H1 (cell line): ENCODE data around the gene COX7A2. TPM values are rescaled to one million over a fixed set of nuclear protein-coding genes. Genes with fewer than 3 reads are reported as not detected.

ENCODE experiments used
- CTCF ChIA-PET: fragments of 300-600 bp; sonication (Branson Sonifier 250); formaldehyde crosslinking; loops from one replicate; lab custom pipeline; 2021; ENCODE audit not compliant: partially characterized antibody; lab: Charles Lee
- POLR2A ChIA-PET: fragments of 300-600 bp; sonication (Branson Sonifier 250); formaldehyde crosslinking; loops from one replicate; lab custom pipeline; 2021; ENCODE audit warnings: inconsistent platforms; ENCODE audit not compliant: partially characterized antibody; lab: Charles Lee
- DNase-seq, 2 experiments: peaks; one replicate each; pipeline versions ENCODE4 v3.0.0 to v3.0.0-alpha.2; 2010 to 2022; ENCODE audit warnings: low spot score in 2 of 2, low read depth in 1 of 2, mixed read lengths in 1 of 2
- FAIRE-seq: peaks from 2 replicates; lab custom pipeline; 2011; peaks lifted over from hg19 to GRCh38; lab: Jason Lieb, UNC
- H2AFZ ChIP-seq: 2 replicates; pipeline ENCODE4 v1.8.1; 2012; ENCODE audit warnings: low read length, inconsistent platforms
- H2AK5ac ChIP-seq: 2 replicates; pipeline ENCODE4 v1.6.1; 2013; ENCODE audit warnings: low read depth, low read length
- H2BK120ac ChIP-seq: replicated peaks from 2 replicates; pipeline ENCODE3; 2013; ENCODE audit warnings: low read depth, low read length, inconsistent platforms
- H2BK12ac ChIP-seq: 2 replicates; pipeline ENCODE4 v1.6.1; 2013; ENCODE audit warnings: low read depth, low read length
- H2BK15ac ChIP-seq: 2 replicates; pipeline ENCODE4 v1.6.1; 2013; ENCODE audit warnings: low read length
- H2BK20ac ChIP-seq: 2 replicates; pipeline ENCODE4 v1.6.1; 2013; ENCODE audit warnings: low read length
- H2BK5ac ChIP-seq: 2 replicates; pipeline ENCODE4 v1.6.1; 2013; ENCODE audit warnings: low read depth, low read length
- H3K14ac ChIP-seq: 2 replicates; pipeline ENCODE4 v1.6.1; 2013; ENCODE audit warnings: inconsistent platforms; ENCODE audit not compliant: insufficient read length
- H3K18ac ChIP-seq: 2 replicates; pipeline ENCODE4 v1.6.1; 2013; ENCODE audit warnings: low read length; ENCODE audit errors: extremely low read depth
- H3K23ac ChIP-seq: 2 replicates; pipeline ENCODE4 v1.6.1; 2013; ENCODE audit warnings: inconsistent platforms; ENCODE audit not compliant: insufficient read length
- H3K23me2 ChIP-seq: 2 replicates; pipeline ENCODE4 v1.6.1; 2013; ENCODE audit warnings: low read depth, low read length
- H3K27ac ChIP-seq: 2 replicates; pipeline ENCODE4 v1.6.1; 2011; ENCODE audit warnings: low read depth, low read length, inconsistent platforms
- H3K27me3 ChIP-seq, 4 experiments: replicated peaks in 1 of 4; 1 replicate in 1 of 4; 2 replicates in 3 of 4; pipeline versions ENCODE4 v1.6.1 to v1.8.1; 2011 to 2013; ENCODE audit warnings: low read length in 3 of 4, mild to moderate bottlenecking in 3 of 4, inconsistent platforms in 2 of 4, mixed read lengths in 2 of 4, moderate library complexity in 1 of 4; ENCODE audit not compliant: control insufficient read depth in 3 of 4, insufficient read depth in 3 of 4; ENCODE audit errors: extremely low read depth in 1 of 4
- H3K36me3 ChIP-seq, 4 experiments: 2 replicates each; pipeline versions ENCODE4 v1.6.1 to v1.8.1; 2011 to 2013; ENCODE audit warnings: mild to moderate bottlenecking in 4 of 4, low read length in 3 of 4, moderate library complexity in 2 of 4, control low read depth in 1 of 4, inconsistent platforms in 1 of 4; ENCODE audit not compliant: insufficient read depth in 4 of 4, control insufficient read depth in 2 of 4
- H3K4ac ChIP-seq: replicated peaks from 2 replicates; pipeline ENCODE3; 2013; ENCODE audit warnings: low read length, low read depth, mixed read lengths, inconsistent platforms; ENCODE audit not compliant: insufficient read length
- H3K4me1 ChIP-seq, 4 experiments: replicated peaks in 1 of 4; 1 replicate in 1 of 4; 2 replicates in 3 of 4; pipeline versions ENCODE4 v1.6.1 to v1.8.1; 2011 to 2013; ENCODE audit warnings: low read length in 3 of 4, inconsistent platforms in 2 of 4, mixed read lengths in 1 of 4; ENCODE audit not compliant: insufficient read depth in 4 of 4, control insufficient read depth in 3 of 4
- H3K4me2 ChIP-seq, 2 experiments: 2 replicates each; pipeline versions ENCODE4 v1.6.1 to v1.8.1; 2011 to 2013; ENCODE audit warnings: low read depth in 2 of 2, low read length in 2 of 2, control low read depth in 1 of 2, inconsistent platforms in 1 of 2, mild to moderate bottlenecking in 1 of 2; ENCODE audit not compliant: insufficient read depth in 1 of 2
- H3K4me3 ChIP-seq, 4 experiments: fragments of 200-600, 300-600 bp in 1 of 4; sonication (generic), shearing (Covaris generic), sonication (Bioruptor Twin) in 1 of 4; 2 replicates each; pipeline versions ENCODE4 v1.5.1 to v1.8.1; 2011 to 2016; ENCODE audit warnings: low read length in 4 of 4, low read depth in 3 of 4, control low read depth in 2 of 4, inconsistent platforms in 2 of 4, mild to moderate bottlenecking in 2 of 4, mixed read lengths in 1 of 4, moderate library complexity in 1 of 4; ENCODE audit not compliant: insufficient read depth in 2 of 4; ENCODE audit errors: extremely low read depth in 1 of 4
- H3K56ac ChIP-seq: replicated peaks from 2 replicates; pipeline ENCODE3; 2013; ENCODE audit warnings: low read depth, mild to moderate bottlenecking, mixed read lengths, low read length, inconsistent platforms; ENCODE audit not compliant: insufficient read length
- H3K79me1 ChIP-seq: 2 replicates; pipeline ENCODE4 v1.6.1; 2013; ENCODE audit warnings: low read depth, low read length, control low read depth
- H3K79me2 ChIP-seq, 2 experiments: 2 replicates each; pipeline versions ENCODE4 v1.6.1 to v1.8.1; 2012 to 2013; ENCODE audit warnings: low read length in 2 of 2, mild to moderate bottlenecking in 2 of 2, inconsistent platforms in 1 of 2; ENCODE audit not compliant: insufficient read depth in 2 of 2, control insufficient read depth in 1 of 2
- H3K9ac ChIP-seq, 4 experiments: replicated peaks in 1 of 4; 1 replicate in 1 of 4; 2 replicates in 3 of 4; pipeline versions ENCODE4 v1.6.1 to v1.8.1; 2011 to 2013; ENCODE audit warnings: low read depth in 3 of 4, low read length in 3 of 4, control low read depth in 2 of 4, mild to moderate bottlenecking in 2 of 4, moderate library complexity in 2 of 4, inconsistent platforms in 1 of 4; ENCODE audit errors: extremely low read depth in 1 of 4
- H3K9me3 ChIP-seq, 2 experiments: 2 replicates each; pipeline versions ENCODE4 v1.6.1 to v1.8.1; 2012 to 2013; ENCODE audit warnings: mild to moderate bottlenecking in 2 of 2, moderate library complexity in 2 of 2, control low read depth in 1 of 2, inconsistent platforms in 1 of 2, low read depth in 1 of 2, low read length in 1 of 2, mixed read lengths in 1 of 2; ENCODE audit not compliant: insufficient read depth in 2 of 2
- H4K20me1 ChIP-seq, 2 experiments: replicated peaks in 1 of 2; 2 replicates each; pipeline versions ENCODE3 to v1.8.1; 2011 to 2013; ENCODE audit warnings: inconsistent platforms in 2 of 2, low read length in 2 of 2, mild to moderate bottlenecking in 1 of 2; ENCODE audit not compliant: insufficient read depth in 2 of 2, control insufficient read depth in 1 of 2
- H4K5ac ChIP-seq: 2 replicates; pipeline ENCODE4 v1.6.1; 2013; ENCODE audit warnings: low read length, low read depth, mixed read lengths, inconsistent platforms; ENCODE audit not compliant: insufficient read length
- H4K8ac ChIP-seq: 2 replicates; pipeline ENCODE4 v1.8.0; 2013; ENCODE audit warnings: mild to moderate bottlenecking, moderate library complexity, low read length, inconsistent platforms; ENCODE audit not compliant: insufficient read depth; ENCODE audit errors: extremely low read depth
- H4K91ac ChIP-seq: replicated peaks from 2 replicates; pipeline ENCODE3; 2013; ENCODE audit warnings: low read length, mixed read lengths, inconsistent platforms; ENCODE audit not compliant: insufficient read length
- ASH2L ChIP-seq: fragments of 200-600, 300-600 bp; sonication (generic); IDR thresholded peaks from one replicate; pipeline ENCODE4 v1.7.1; 2017; ENCODE audit warnings: low read length
- ATF3 ChIP-seq: IDR thresholded peaks from 2 replicates; pipeline ENCODE4 v1.6.1; 2011; ENCODE audit warnings: low read depth, mild to moderate bottlenecking, low read length; ENCODE audit not compliant: insufficient read depth
- CHD1 ChIP-seq: IDR thresholded peaks from 2 replicates; pipeline ENCODE4 v1.6.1; 2012; ENCODE audit warnings: low read depth, low read length, improper control_type of control experiment
- E2F6 ChIP-seq: IDR thresholded peaks from 2 replicates; pipeline ENCODE4 v1.6.1; 2012; ENCODE audit warnings: inconsistent platforms
- HDAC2 ChIP-seq, 2 experiments: fragments of 300-600 bp in 1 of 2; sonication (generic) in 1 of 2; IDR thresholded peaks; 2 replicates each; pipeline ENCODE4 v1.6.1; 2011 to 2012; ENCODE audit warnings: low read depth in 2 of 2, low read length in 2 of 2, mild to moderate bottlenecking in 2 of 2, moderate library complexity in 2 of 2, borderline replicate concordance in 1 of 2, inconsistent platforms in 1 of 2
- KDM4A ChIP-seq: IDR thresholded peaks from one replicate; pipeline ENCODE4 v1.7.1; 2012; ENCODE audit warnings: low read depth, mild to moderate bottlenecking, moderate library complexity, low read length, inconsistent platforms; ENCODE audit not compliant: severe bottlenecking
- KDM5A ChIP-seq: fragments of 200-600 bp; IDR thresholded peaks from 2 replicates; pipeline ENCODE4 v1.7.1; 2012; ENCODE audit warnings: mild to moderate bottlenecking, low read length, inconsistent platforms, mixed read lengths
- MAX ChIP-seq: IDR thresholded peaks from 2 replicates; pipeline ENCODE4 v1.6.1; 2012; ENCODE audit warnings: inconsistent platforms
- NANOG ChIP-seq: IDR thresholded peaks from 2 replicates; pipeline ENCODE4 v1.6.1; 2011; ENCODE audit warnings: low read length, low read depth, mild to moderate bottlenecking, inconsistent platforms; ENCODE audit not compliant: insufficient read depth, poor library complexity, severe bottlenecking
- RBBP5 ChIP-seq: IDR thresholded peaks from 2 replicates; pipeline ENCODE4 v1.7.1; 2012; ENCODE audit warnings: low read depth, mild to moderate bottlenecking, inconsistent platforms, low read length, moderate library complexity, borderline replicate concordance
- TEAD4 ChIP-seq: IDR thresholded peaks from 2 replicates; pipeline ENCODE4 v1.6.1; 2012; ENCODE audit warnings: low read depth, low read length, inconsistent platforms, mixed read lengths
- ZNF274 ChIP-seq: IDR thresholded peaks from 2 replicates; pipeline ENCODE4 v1.7.0; 2012; ENCODE audit warnings: low read length, borderline replicate concordance; ENCODE audit errors: extremely low read depth
- polyA plus RNA-seq, 7 experiments: library from polyadenylated mRNA; depleted of rRNA in 3 of 7; stranded (reverse) in 5 of 7; unstranded in 2 of 7; fragments of >200 nt in 5 of 7; fragments of 200-250 nt in 2 of 7; gene quantifications; 1 replicate in 5 of 7; 2 replicates in 1 of 7; 4 replicates in 1 of 7; pipeline versions ENCODE4 v1.2.1 to v1.2.3, GENCODE V29; 2011 to 2013; ENCODE audit warnings: missing spikeins in 2 of 7, mixed read lengths in 2 of 7
- total RNA-seq: library from RNA; stranded (reverse); fragmentation: NEBNext Ultra II Directional; extraction: Animal tissue kit (Norgen Biotek cat#: 25700); gene quantifications from 2 replicates; pipeline ENCODE4 v1.2.1, GENCODE V29; 2021

COX7A2 gene
- total and polyA plus RNA-seq, 2 of the 8 experiments (the other 6 are each of a cell fraction or from before 2014, with no cell fraction given), result 262 to 468 TPM

GRCh38 chr6:75275067-75275466 lies 31.5 kb upstream of the COX7A2 start:
- H4K20me1 ChIP-seq, result no peaks in the 10 kb centered on the region
- ChIA-PET POLR2A (interaction anchor here (1.1 to 2.0 kb wide), 3 partner anchors 8 to 327 kb away, joined by 3 to 9 read pairs (median 5); partner anchors contain the start of genes SENP6 and TMEM30A), CTCF (interaction anchor here (1.0 to 8.7 kb wide), 7 partner anchors 7 to 288 kb away, joined by 3 to 66 read pairs (median 4); partner anchors contain the start of gene TMEM30A)
- H3K27me3 ChIP-seq, result no peaks in the 10 kb centered on the region
- H3K4ac ChIP-seq, result no peak overlapping the region
- no peak overlapping the region for H2AFZ ChIP-seq
- H2BK120ac ChIP-seq, result no peak overlapping the region
- H3K4me2 ChIP-seq, result no peak overlapping the region
- H2BK5ac ChIP-seq, result no peak overlapping the region
- no peak overlapping the region for H2BK20ac ChIP-seq
- peaks cover 15 to 97% of the 10 kb centered on the region in 2 experiments for H3K79me2 ChIP-seq
- H3K56ac ChIP-seq, result no peak overlapping the region
- H4K91ac ChIP-seq, result peak overlapping the region; percentile 15
- H3K14ac ChIP-seq, result no peak overlapping the region
- H3K9me3 ChIP-seq, result peaks cover 4 to 7% of the 10 kb centered on the region in 2 experiments
- H3K4me1 ChIP-seq, result peaks cover 0 to 11% (median 8%) of the 10 kb centered on the region in 4 experiments; a peak in 3 of 7 replicates
- no peaks in the 10 kb centered on the region for H3K23me2 ChIP-seq
- H4K8ac ChIP-seq, result no peak overlapping the region
- no peaks in the 10 kb centered on the region; the same call in 1 of the 2 replicates for H3K79me1 ChIP-seq
- peaks cover 0 to 20% (median 11%) of the 10 kb centered on the region in 4 experiments; a peak in 5 of 8 replicates for H3K36me3 ChIP-seq
- H2BK12ac ChIP-seq, result no peak overlapping the region
- FAIRE-seq, result no peak
- H3K18ac ChIP-seq, result no peak overlapping the region
- no peak overlapping the region for H2AK5ac ChIP-seq
- no peak overlapping the region for H4K5ac ChIP-seq
- H3K27ac ChIP-seq, result no peak overlapping the region
- H2BK15ac ChIP-seq, result no peak overlapping the region
- no peak overlapping the region for H3K23ac ChIP-seq
- DNase-seq, result no peak
- no peak overlapping the region for H3K9ac ChIP-seq
- H3K4me3 ChIP-seq, result no peak overlapping the region
- TF ChIP-seq MAX, result no peak
- TF ChIP-seq KDM4A, result no peak
- TF ChIP-seq CHD1, result no peak
- TF ChIP-seq NANOG, result no peak
- TF ChIP-seq ZNF274, result no peak
- no peak for TF ChIP-seq TEAD4
- TF ChIP-seq KDM5A, result no peak
- TF ChIP-seq HDAC2 (IDR thresholded peaks at IDR 0.05; ENCODE audit: borderline replicate concordance in 1 of 2, low read depth in 2 of 2, low read length in 2 of 2), result no peak
- TF ChIP-seq E2F6, result no peak
- no peak for TF ChIP-seq ATF3
- no peak for TF ChIP-seq ASH2L
- no peak for TF ChIP-seq RBBP5
